SK-N-SH (cell line): ENCODE measurements around the gene NKX6-2.

Source experiments
- ELF1 ChIP-seq: IDR thresholded peaks from 2 replicates; pipeline ENCODE4 v1.4.0; 2012
- GABPA ChIP-seq: IDR thresholded peaks from 2 replicates; pipeline ENCODE4 v1.4.0; 2012; ENCODE audit warnings: low read depth, mild to moderate bottlenecking
- MXI1 ChIP-seq: IDR thresholded peaks from 2 replicates; pipeline ENCODE4 v1.6.1; 2012; ENCODE audit warnings: mild to moderate bottlenecking, low read depth, low read length, improper control_type of control experiment
- POLR2AphosphoS5 ChIP-seq: IDR thresholded peaks from 2 replicates; pipeline ENCODE4 v1.6.1; 2012; ENCODE audit warnings: low read depth, low read length
- RAD21 ChIP-seq: IDR thresholded peaks from 2 replicates; pipeline ENCODE4 v1.6.1; 2012; ENCODE audit warnings: mild to moderate bottlenecking, low read length
- RFX5 ChIP-seq: IDR thresholded peaks from 2 replicates; pipeline ENCODE4 v1.6.1; 2012; ENCODE audit warnings: mild to moderate bottlenecking, improper control_type of control experiment, low read length
- TAF1 ChIP-seq: IDR thresholded peaks from 2 replicates; pipeline ENCODE4 v1.6.1; 2012; ENCODE audit warnings: low read depth, mild to moderate bottlenecking, low read length, moderate library complexity, borderline replicate concordance
- TEAD4 ChIP-seq: IDR thresholded peaks from 2 replicates; pipeline ENCODE4 v1.4.0; 2012; ENCODE audit warnings: mild to moderate bottlenecking, borderline replicate concordance; ENCODE audit not compliant: insufficient read depth
- TF ChIP-seq, protein P1 (sequence below): IDR thresholded peaks from 2 replicates; pipeline ENCODE4 v1.4.0; 2012; ENCODE audit warnings: low read depth
- TF ChIP-seq, protein P2 (sequence below): fragments of 200-600 bp; sonication (generic); IDR thresholded peaks from 2 replicates; pipeline ENCODE4 v1.6.1; 2017; ENCODE audit warnings: antibody characterized with exemption, mild to moderate bottlenecking, moderate library complexity
- TF ChIP-seq, protein P3 (sequence below): IDR thresholded peaks from 2 replicates; pipeline ENCODE4 v1.6.1; 2012; ENCODE audit warnings: mild to moderate bottlenecking, low read depth, low read length, moderate library complexity

DNA sequence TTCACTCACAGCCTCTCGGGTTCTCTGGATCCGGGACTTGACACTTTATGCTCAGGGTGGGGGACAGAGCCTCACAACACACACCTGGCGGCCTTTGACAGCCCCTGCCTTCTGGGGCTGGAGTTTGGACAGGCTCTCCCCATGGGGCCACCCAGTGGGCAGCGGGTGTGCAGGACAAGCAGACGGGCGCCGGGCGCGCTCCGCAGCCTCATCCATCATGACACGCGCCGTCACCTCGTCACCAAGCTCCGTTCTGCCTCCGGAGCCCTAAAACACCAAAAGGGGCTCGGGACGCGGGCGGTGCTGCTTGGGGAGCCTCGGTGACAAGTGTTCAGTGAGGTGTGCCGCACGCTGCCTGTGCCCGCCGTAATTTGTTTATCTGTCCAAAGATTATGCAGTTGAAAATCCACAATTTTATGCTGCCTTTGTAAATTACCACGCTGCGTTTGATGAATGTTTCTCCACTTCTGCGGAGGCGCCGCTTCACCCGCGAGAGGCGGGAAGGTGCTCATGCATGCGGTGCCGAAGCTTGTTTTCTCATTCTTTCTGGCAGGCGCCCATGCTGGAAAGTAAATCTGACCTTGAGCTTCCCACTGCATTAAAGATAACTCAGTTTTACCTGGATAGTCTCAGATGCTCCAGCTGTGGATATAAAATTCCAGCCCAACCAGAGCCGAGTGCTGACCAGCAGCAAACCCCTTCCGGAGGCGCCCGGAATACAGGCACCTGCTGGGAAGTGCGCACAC lies 6.2 kb downstream of the NKX6-2 start:
- TF ChIP-seq, protein P1, sequence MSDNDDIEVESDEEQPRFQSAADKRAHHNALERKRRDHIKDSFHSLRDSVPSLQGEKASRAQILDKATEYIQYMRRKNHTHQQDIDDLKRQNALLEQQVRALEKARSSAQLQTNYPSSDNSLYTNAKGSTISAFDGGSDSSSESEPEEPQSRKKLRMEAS = no peak
- TF ChIP-seq RFX5 = no peak
- TF ChIP-seq, protein P2, sequence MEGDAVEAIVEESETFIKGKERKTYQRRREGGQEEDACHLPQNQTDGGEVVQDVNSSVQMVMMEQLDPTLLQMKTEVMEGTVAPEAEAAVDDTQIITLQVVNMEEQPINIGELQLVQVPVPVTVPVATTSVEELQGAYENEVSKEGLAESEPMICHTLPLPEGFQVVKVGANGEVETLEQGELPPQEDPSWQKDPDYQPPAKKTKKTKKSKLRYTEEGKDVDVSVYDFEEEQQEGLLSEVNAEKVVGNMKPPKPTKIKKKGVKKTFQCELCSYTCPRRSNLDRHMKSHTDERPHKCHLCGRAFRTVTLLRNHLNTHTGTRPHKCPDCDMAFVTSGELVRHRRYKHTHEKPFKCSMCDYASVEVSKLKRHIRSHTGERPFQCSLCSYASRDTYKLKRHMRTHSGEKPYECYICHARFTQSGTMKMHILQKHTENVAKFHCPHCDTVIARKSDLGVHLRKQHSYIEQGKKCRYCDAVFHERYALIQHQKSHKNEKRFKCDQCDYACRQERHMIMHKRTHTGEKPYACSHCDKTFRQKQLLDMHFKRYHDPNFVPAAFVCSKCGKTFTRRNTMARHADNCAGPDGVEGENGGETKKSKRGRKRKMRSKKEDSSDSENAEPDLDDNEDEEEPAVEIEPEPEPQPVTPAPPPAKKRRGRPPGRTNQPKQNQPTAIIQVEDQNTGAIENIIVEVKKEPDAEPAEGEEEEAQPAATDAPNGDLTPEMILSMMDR = no peak
- no peak for TF ChIP-seq GABPA
- no peak for TF ChIP-seq POLR2AphosphoS5
- TF ChIP-seq, protein P3, sequence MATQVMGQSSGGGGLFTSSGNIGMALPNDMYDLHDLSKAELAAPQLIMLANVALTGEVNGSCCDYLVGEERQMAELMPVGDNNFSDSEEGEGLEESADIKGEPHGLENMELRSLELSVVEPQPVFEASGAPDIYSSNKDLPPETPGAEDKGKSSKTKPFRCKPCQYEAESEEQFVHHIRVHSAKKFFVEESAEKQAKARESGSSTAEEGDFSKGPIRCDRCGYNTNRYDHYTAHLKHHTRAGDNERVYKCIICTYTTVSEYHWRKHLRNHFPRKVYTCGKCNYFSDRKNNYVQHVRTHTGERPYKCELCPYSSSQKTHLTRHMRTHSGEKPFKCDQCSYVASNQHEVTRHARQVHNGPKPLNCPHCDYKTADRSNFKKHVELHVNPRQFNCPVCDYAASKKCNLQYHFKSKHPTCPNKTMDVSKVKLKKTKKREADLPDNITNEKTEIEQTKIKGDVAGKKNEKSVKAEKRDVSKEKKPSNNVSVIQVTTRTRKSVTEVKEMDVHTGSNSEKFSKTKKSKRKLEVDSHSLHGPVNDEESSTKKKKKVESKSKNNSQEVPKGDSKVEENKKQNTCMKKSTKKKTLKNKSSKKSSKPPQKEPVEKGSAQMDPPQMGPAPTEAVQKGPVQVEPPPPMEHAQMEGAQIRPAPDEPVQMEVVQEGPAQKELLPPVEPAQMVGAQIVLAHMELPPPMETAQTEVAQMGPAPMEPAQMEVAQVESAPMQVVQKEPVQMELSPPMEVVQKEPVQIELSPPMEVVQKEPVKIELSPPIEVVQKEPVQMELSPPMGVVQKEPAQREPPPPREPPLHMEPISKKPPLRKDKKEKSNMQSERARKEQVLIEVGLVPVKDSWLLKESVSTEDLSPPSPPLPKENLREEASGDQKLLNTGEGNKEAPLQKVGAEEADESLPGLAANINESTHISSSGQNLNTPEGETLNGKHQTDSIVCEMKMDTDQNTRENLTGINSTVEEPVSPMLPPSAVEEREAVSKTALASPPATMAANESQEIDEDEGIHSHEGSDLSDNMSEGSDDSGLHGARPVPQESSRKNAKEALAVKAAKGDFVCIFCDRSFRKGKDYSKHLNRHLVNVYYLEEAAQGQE = no peak
- TF ChIP-seq TAF1 = no peak
- no peak for TF ChIP-seq RAD21
- TF ChIP-seq TEAD4 = no peak
- TF ChIP-seq MXI1 = no peak
- TF ChIP-seq ELF1 = no peak
